Measurements from ENCODE around the gene SPG11. TPM values are rescaled to one million over a fixed set of nuclear protein-coding genes. Genes with fewer than 3 reads are reported as not detected.

The SPG11 gene
- total RNA-seq, 1 experiment from 2014 or later, result 38.3 TPM

DNA sequence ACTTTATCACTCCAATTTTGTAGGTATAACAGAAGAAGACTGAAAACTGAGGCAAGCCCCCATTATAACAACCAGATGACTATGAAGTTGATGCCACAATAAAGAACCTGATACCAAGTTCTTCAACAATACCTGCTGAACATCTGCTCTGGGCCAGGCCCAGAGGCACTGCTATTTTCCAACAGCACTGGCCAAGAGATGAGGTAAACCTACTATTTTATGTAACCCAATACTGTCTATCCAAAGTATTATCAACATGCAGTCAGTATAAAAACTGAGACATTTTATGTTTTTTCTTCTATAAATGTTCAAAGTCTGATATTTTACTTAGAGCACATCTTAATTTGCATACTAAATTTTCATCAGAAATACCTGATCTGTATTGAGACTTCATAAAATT lies 6.1 kb downstream of the SPG11 start:
- DNase-seq, result no peak
- H3K23me2 ChIP-seq (ENCODE audit: insufficient read length, low read depth, low read length, poor library complexity, severe bottlenecking), result peaks cover under 1% of the 10 kb centered on the region
- H3K79me2 ChIP-seq (ENCODE audit: insufficient read depth, low read length), result no peaks in the 10 kb centered on the region
- no peak overlapping the region for H3K27ac ChIP-seq (ENCODE audit: insufficient read length, low read depth, low read length)
- no peak overlapping the region for H2BK15ac ChIP-seq (ENCODE audit: low read depth, low read length)
- H3K14ac ChIP-seq (ENCODE audit: insufficient read depth, low read length), result no peak overlapping the region
- H3K9me3 ChIP-seq (ENCODE audit: control insufficient read depth, low read depth, low read length), result no peaks in the 10 kb centered on the region
- H3K79me1 ChIP-seq (ENCODE audit: insufficient read depth, low read depth, low read length, poor library complexity, severe bottlenecking), result peaks cover 3% of the 10 kb centered on the region
- H3K9ac ChIP-seq (ENCODE audit: extremely low read depth, insufficient read length, low read length), result no peak overlapping the region
- Mint-ChIP-seq H3K27ac (0 out of 7 replicates have a peak overlapping the region, but pooled peaks of 1 of the 3 experiments have one; percentile 34), H3K4me1 (peaks cover 3 to 4% of the 10 kb centered on the region in 2 experiments; a peak in 3 of 4 replicates), H3K9me3 (no peaks in the 10 kb centered on the region), H3K4me3 (no peak overlapping the region), H3K27me3 (ENCODE audit: low read depth) (no peaks in the 10 kb centered on the region), H3K36me3 (ENCODE audit: insufficient read depth in 1 of 3, low read depth in 3 of 3) (peaks cover 9 to 44% (median 37%) of the 10 kb centered on the region in 3 experiments; a peak in 6 of 7 replicates)
- no peak overlapping the region for H3K23ac ChIP-seq (ENCODE audit: insufficient read length, low read depth, low read length)
- H2BK20ac ChIP-seq (ENCODE audit: low read depth, low read length, poor library complexity, severe bottlenecking), result no peak overlapping the region
- no peak overlapping the region for H3K4me2 ChIP-seq (ENCODE audit: insufficient read depth, insufficient read length, low read length)
- no peak overlapping the region for H3K56ac ChIP-seq (ENCODE audit: insufficient read length, low read depth, low read length)
- H4K8ac ChIP-seq (replicated peaks; ENCODE audit: insufficient read length, low read depth, low read length), result no peak overlapping the region
- H4K5ac ChIP-seq (ENCODE audit: insufficient read length, low read depth, low read length), result no peak overlapping the region
- H3T11ph ChIP-seq (ENCODE audit: low read length), result no peak overlapping the region
- H2BK5ac ChIP-seq (ENCODE audit: insufficient read length, low read length), result no peak overlapping the region
- no peak overlapping the region for H2AFZ ChIP-seq (ENCODE audit: low read length)
- H2BK120ac ChIP-seq (ENCODE audit: low read depth, low read length, poor library complexity, severe bottlenecking), result no peak overlapping the region
- H4K91ac ChIP-seq (ENCODE audit: insufficient read length, low read depth, low read length), result no peak overlapping the region
- no peaks in the 10 kb centered on the region for H3K4me1 ChIP-seq (ENCODE audit: insufficient read depth, low read length)
- H3K4ac ChIP-seq (ENCODE audit: low read depth, low read length), result no peak overlapping the region
- TF ChIP-seq, protein P1, sequence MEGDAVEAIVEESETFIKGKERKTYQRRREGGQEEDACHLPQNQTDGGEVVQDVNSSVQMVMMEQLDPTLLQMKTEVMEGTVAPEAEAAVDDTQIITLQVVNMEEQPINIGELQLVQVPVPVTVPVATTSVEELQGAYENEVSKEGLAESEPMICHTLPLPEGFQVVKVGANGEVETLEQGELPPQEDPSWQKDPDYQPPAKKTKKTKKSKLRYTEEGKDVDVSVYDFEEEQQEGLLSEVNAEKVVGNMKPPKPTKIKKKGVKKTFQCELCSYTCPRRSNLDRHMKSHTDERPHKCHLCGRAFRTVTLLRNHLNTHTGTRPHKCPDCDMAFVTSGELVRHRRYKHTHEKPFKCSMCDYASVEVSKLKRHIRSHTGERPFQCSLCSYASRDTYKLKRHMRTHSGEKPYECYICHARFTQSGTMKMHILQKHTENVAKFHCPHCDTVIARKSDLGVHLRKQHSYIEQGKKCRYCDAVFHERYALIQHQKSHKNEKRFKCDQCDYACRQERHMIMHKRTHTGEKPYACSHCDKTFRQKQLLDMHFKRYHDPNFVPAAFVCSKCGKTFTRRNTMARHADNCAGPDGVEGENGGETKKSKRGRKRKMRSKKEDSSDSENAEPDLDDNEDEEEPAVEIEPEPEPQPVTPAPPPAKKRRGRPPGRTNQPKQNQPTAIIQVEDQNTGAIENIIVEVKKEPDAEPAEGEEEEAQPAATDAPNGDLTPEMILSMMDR (conservative IDR thresholded peaks at IDR 0.05), result no peak
- no peaks in the 10 kb centered on the region for H4K20me1 ChIP-seq (ENCODE audit: control insufficient read depth, insufficient read depth, insufficient read length)
- no peak overlapping the region for H2BK12ac ChIP-seq (ENCODE audit: insufficient read length, low read depth, low read length)
- H2AK5ac ChIP-seq (ENCODE audit: insufficient read length, low read length), result no peak overlapping the region
- no peak overlapping the region for H3K18ac ChIP-seq (ENCODE audit: insufficient read length, low read depth, low read length)
- H3K27me3 ChIP-seq (ENCODE audit: insufficient read depth, low read length), result no peaks in the 10 kb centered on the region
